Thyroid gland (tissue), 4 donors: ENCODE data around the gene CHN2. TPM values are rescaled to one million over a fixed set of nuclear protein-coding genes. Genes with fewer than 3 reads are reported as not detected.

Experiments used
- DNase-seq, 2 donors: peaks; one replicate each; pipeline ENCODE4 v3.0.0-alpha.2; 2019
- H3K27ac ChIP-seq, 3 donors: fragments of 200-600 bp; sonication (generic); 1 replicate in 2 of 3; 2 replicates in 1 of 3; pipeline ENCODE4 v1.5.1; 2016 to 2019; ENCODE audit warnings: mild to moderate bottlenecking in 1 of 3, moderate library complexity in 1 of 3
- H3K27me3 ChIP-seq: fragments of 200-600 bp; sonication (generic); one replicate; pipeline ENCODE4 v1.5.1; 2019
- H3K36me3 ChIP-seq, 2 donors: fragments of 200-600 bp; sonication (generic); one replicate each; pipeline ENCODE4 v1.5.1; 2016 to 2019
- H3K4me1 ChIP-seq, 2 donors: fragments of 200-600 bp; sonication (generic); one replicate each; pipeline ENCODE4 v1.5.1; 2017 to 2019
- H3K4me3 ChIP-seq, 3 donors: fragments of 200-600 bp; sonication (generic); replicated peaks in 1 of 3; 1 replicate in 2 of 3; 2 replicates in 1 of 3; pipeline ENCODE4 v1.5.1; 2016; ENCODE audit warnings: mild to moderate bottlenecking in 1 of 3
- H3K9me3 ChIP-seq: fragments of 200-600 bp; sonication (generic); one replicate; pipeline ENCODE4 v1.5.1; 2017
- CTCF ChIP-seq, 6 experiments: fragments of 200-600 bp in 3 of 6; fragments of 450-650 bp in 3 of 6; sonication (generic) in 3 of 6; IDR thresholded peaks; one replicate each; pipeline ENCODE4 v1.5.1; 2016 to 2019; ENCODE audit warnings: antibody characterized with exemption in 6 of 6, mild to moderate bottlenecking in 2 of 6, inconsistent platforms in 1 of 6, moderate library complexity in 1 of 6
- POLR2A ChIP-seq, 2 donors: fragments of 450-650 bp; IDR thresholded peaks; one replicate each; pipeline ENCODE4 v1.6.1; 2017; ENCODE audit warnings: antibody characterized with exemption in 2 of 2, mild to moderate bottlenecking in 2 of 2, moderate library complexity in 1 of 2
- WGBS, 2 donors: methylation state at CpG; one replicate each; pipeline ENCODE4 v1.1.5; 2017; 5-methylcytosine and 5-hydroxymethylcytosine counted together
- intact Hi-C: fragments of 100-400 bp; cut with DNase I; formaldehyde crosslinking; loops from one replicate; pipeline ENCODE4 v1.15.1; 2023
- total RNA-seq, 4 donors: library from RNA; depleted of rRNA; stranded (reverse); fragments of >200 nt; gene quantifications; one replicate each; pipeline ENCODE4 v1.2.3, GENCODE V29; 2016

Gene CHN2
- total RNA-seq, 4 donors from 2014 or later: 11.7 to 54.3 (median 41.4) TPM

GRCh38 chr7:29444267-29444666, 249.7 kb downstream of the CHN2 start:
- TF ChIP-seq POLR2A (IDR thresholded peaks at IDR 0.05) (no peak), CTCF (IDR thresholded peaks at IDR 0.05) (no peak)
- no peaks in the 10 kb centered on the region for H3K36me3 ChIP-seq
- no peak overlapping the region for H3K4me3 ChIP-seq
- no peak for DNase-seq
- H3K4me1 ChIP-seq: no peaks in the 10 kb centered on the region
- intact Hi-C loops: no loop called here
- WGBS, 2 donors: 95 to 96% methylated on average over 3 of the region's 3 CpGs
- no peaks in the 10 kb centered on the region for H3K27me3 ChIP-seq
- H3K27ac ChIP-seq: no peak overlapping the region
- no peaks in the 10 kb centered on the region for H3K9me3 ChIP-seq

- Histone ChIP-seq H3K4me3 (no peak overlapping the region), H3K27me3 (no peaks in the 10 kb centered on the region), H3K9me3 (no peaks in the 10 kb centered on the region), H3K27ac (no peak overlapping the region), H3K36me3 (no peaks in the 10 kb centered on the region), H3K4me1 (no peaks in the 10 kb centered on the region)
- DNase-seq: no peak
- 61 to 65% methylated on average over 6 of the region's 6 CpGs for WGBS, 2 donors
- TF ChIP-seq POLR2A (IDR thresholded peaks at IDR 0.05) (no peak), CTCF (IDR thresholded peaks at IDR 0.05) (no peak)
- intact Hi-C loops: no loop called here
Measured at GRCh38 chr7:29445736-29446135, 251.2 kb downstream of the CHN2 start.

GRCh38 chr7:29447828-29448227, 253.3 kb downstream of the CHN2 start:
- no peaks in the 10 kb centered on the region for H3K36me3 ChIP-seq
- 84 to 91% methylated on average over 3 of the region's 3 CpGs for WGBS, 2 donors
- H3K27me3 ChIP-seq: no peaks in the 10 kb centered on the region
- no peaks in the 10 kb centered on the region for H3K9me3 ChIP-seq
- no peak for DNase-seq
- no peaks in the 10 kb centered on the region for H3K4me1 ChIP-seq
- TF ChIP-seq POLR2A (IDR thresholded peaks at IDR 0.05) (no peak), CTCF (IDR thresholded peaks at IDR 0.05) (no peak)
- H3K4me3 ChIP-seq: no peak overlapping the region
- intact Hi-C loops: no loop called here
- H3K27ac ChIP-seq: no peak overlapping the region

GRCh38 chr7:29449569-29450260, 255.1 kb downstream of the CHN2 start:
- Histone ChIP-seq H3K27ac (no peak overlapping the region), H3K4me3 (no peak overlapping the region), H3K36me3 (no peaks in the 10 kb centered on the region), H3K9me3 (no peaks in the 10 kb centered on the region), H3K4me1 (no peaks in the 10 kb centered on the region), H3K27me3 (no peaks in the 10 kb centered on the region)
- TF ChIP-seq CTCF (IDR thresholded peaks at IDR 0.05) (no peak), POLR2A (IDR thresholded peaks at IDR 0.05) (no peak)
- intact Hi-C loops: no loop called here
- 73 to 76% methylated on average over 3 of the region's 3 CpGs for WGBS, 2 donors
- no peak for DNase-seq

- 91 to 92% methylated on average over 2 of the region's 2 CpGs for WGBS, 2 donors
- no peak for DNase-seq
- TF ChIP-seq CTCF (IDR thresholded peaks at IDR 0.05) (no peak), POLR2A (IDR thresholded peaks at IDR 0.05) (no peak)
Measured at GRCh38 chr7:29453021-29453420, 258.4 kb downstream of the CHN2 start.

More at GRCh38 chr7:29453021-29453420, 258.4 kb downstream of the CHN2 start:
- no peaks in the 10 kb centered on the region for H3K9me3 ChIP-seq
- no peak overlapping the region for H3K27ac ChIP-seq
- H3K36me3 ChIP-seq: no peaks in the 10 kb centered on the region
- no peaks in the 10 kb centered on the region for H3K4me1 ChIP-seq
- no peak overlapping the region for H3K4me3 ChIP-seq
- intact Hi-C loops: no loop called here
- H3K27me3 ChIP-seq: no peaks in the 10 kb centered on the region
